ENCODE measurements around the gene GCN1.
A peak's percentile ranks its signal among the peaks of the same experiment; 100 is the strongest.
"Not testable (repeated sequence)": the region's sequence is repeated elsewhere in the genome, so short reads cannot be mapped to it uniquely, and the experiment has no call there.

The GCN1 gene

DNA sequence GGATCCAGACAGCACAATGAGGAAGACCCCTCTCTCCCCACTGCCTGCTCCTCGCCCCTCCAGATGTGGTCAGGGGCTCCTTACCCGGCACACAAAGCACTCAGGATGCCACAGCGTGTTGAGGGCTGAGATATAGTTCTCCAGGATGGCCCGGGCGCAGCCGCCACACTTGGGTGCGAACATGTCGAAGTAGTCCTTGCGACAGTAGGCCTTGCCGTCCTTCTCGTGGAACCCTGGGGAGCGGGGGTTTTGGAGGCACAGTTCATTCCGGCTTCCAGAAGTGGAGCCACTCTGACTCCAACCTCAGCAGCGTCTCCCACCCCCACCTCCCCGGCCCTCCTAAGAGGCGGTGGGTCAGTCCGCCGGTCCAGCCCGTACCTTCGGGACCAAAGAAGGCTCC is 19.2 kb upstream of the GCN1 start:
- DNase-seq (ENCODE audit: low read depth, low spot score) = no peak

DNA sequence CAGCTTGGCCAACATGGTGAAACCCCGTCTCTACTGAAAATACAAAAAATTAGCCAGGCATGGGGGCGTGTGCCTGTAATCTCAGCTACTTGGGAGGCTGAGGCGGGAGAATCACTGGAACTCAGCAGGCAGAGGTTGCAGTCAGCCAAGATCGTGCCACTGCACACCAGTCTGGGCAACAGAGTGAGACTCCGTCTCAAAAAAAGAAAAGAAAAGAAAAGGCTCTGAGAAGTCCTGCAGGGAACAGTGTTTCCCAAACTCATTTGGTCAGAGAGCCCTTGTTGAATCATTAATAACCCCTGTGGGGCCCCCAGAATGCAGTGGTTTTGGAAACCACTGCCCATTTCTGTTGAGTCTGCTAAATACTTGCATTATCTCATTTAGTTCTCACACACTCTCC is 18.7 kb upstream of the GCN1 start:
- not testable (repeated sequence) for DNase-seq (ENCODE audit: low read depth, low spot score)

DNA sequence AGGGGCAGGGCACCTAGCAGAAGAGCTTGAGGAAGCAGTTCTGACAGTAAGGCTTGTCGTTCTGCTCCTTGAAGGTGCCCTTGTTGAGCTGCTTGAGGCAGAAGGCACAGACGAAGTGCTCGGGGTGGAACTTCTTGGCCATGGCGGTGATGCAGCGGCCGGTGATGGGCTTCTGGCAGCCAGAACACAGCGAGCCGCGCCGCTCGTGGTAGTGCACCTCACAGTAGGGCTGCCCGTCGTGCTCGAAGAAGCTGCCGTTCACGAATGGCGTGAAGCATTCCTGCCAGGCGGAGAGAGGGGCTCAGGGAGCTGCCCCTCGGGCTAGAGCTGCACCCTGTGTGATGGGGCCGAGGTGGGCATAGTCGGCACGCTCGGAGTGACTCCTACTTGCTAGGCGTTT is 17.8 kb upstream of the GCN1 start:
- no peak for DNase-seq (ENCODE audit: low read depth, low spot score)

DNA sequence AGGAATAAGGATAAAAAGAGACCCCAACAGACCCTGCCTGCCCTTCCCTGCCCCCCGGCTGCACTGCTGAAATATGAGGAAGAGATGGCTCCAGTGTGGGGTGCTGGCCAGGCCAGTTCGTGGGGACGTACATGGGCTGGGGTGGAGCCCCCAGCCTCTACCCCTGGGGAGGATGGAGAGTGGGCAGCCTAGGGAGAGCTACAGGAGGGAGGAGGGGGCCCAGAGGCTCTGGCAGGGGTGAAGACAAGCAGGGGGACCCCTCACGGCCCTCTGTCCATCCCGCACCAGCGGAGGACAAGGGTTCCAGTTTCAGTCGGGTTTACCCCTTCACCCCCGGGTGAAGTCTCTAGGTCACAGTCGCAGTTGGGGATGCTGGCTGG is 17.4 kb upstream of the GCN1 start:
- no peak for DNase-seq (ENCODE audit: low read depth, low spot score)

DNA sequence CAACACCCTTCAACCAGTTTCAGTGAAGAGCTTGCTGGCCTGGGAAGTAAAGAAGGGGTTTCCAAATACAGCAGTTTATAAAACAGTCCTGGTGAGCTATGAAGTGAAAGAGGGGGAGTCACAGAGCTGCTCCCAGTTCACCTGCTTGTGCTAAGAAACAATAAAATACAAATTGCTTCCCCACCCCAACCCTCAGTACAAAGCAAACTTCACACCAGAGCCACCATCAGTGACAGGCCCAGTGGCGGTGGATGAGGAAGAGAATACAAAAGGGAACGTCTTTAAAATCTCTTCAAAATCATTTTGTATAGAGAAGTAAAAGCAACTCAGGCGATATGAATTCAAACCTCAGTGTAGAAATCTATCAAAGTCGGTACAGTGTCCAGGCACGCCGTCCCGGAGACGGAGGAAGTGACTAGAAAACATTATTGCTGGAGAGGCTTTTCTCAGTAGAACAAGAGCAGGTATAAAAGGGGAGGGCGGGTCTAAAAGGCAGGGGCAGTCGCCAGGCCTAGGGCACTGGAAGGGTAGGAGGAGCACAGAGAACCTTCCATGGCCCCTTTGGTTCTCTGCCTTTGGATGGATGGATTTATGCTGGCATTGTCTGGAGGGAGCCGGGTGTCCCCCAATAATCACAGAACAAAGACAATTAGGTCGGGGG is 16.9 kb upstream of the GCN1 start:
- DNase-seq (ENCODE audit: low read depth, low spot score) = no peak

DNA sequence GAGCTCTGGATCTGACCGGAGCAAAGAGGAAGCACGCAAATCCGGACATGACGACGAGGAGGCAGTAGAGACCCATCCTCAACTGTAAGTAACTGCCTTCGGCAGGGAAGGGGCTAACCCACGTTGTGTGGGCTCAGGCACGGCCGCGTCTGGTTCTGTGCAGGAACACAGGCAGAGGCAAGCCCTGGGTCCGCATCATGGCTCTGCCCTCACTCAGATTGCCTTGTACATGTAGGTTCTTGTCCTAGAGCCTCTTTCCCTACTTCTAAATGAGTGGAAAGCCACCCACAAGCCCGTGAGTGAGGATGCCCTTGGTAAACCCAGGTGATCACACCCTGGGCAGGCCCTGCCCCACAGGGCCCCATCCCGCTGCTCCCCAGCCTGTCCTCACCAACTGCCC is 15.3 kb upstream of the GCN1 start:
- DNase-seq (ENCODE audit: low read depth, low spot score) = no peak

DNA sequence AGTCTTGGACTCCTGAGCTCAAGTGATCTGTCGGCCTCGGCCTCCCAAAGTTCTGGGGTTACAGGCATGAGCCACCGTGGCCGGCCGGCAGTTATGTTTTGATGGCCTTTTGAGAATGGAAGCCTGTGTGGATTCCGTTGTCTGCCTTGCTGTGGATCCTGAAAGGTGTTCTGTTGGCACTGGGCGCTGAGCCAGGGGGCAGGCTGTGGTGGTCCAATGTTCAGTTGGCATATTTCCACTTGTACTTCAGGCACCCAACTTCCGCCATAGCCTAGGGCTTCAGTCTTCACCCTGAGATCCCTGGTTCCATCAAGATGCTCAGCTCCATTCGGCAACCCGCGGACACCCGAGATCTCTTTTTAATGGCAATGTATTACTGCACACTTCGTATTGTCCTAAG is 12.7 kb upstream of the GCN1 start:
- DNase-seq (ENCODE audit: low read depth, low spot score) = no peak

DNA sequence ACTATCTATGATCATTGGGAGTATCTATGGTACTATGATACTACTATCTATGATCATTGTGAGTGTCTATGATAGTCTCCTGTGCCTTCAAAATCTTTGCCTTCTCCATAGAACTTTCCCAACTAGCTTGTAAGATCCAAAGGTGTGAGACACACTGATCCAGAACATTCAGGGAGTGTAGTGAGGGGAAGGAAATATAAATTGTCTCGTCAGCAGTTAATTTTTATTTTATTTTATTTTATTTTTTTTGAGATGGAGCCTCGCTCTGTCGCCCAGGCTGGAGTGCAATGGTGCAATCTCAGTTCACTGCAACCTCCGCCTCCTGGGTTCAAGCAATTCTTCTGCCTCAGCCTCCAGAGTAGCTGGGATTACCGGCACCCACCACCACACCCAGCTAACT is 12.3 kb upstream of the GCN1 start:
- DNase-seq (ENCODE audit: low read depth, low spot score) = not testable (repeated sequence)

DNA sequence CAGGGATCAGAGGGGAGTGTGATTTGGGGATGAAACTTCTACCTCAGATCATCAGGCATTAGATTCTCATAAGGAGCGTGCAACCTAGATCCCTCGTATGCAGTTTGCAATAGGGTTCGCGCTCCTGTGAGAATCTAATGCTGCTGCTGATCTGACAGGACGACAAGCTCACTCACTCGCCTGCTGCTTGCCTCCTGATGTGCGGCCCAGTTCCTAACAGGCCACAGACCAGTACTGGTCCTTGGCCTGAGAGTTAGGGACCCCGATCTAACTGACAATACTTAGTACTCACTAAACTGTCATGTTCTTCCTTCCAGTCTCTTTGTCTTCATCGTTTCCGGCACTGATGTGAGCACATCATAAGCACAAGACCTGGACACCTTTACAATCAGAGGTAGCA is 11.7 kb upstream of the GCN1 start:
- DNase-seq (ENCODE audit: low read depth, low spot score) = no peak

DNA sequence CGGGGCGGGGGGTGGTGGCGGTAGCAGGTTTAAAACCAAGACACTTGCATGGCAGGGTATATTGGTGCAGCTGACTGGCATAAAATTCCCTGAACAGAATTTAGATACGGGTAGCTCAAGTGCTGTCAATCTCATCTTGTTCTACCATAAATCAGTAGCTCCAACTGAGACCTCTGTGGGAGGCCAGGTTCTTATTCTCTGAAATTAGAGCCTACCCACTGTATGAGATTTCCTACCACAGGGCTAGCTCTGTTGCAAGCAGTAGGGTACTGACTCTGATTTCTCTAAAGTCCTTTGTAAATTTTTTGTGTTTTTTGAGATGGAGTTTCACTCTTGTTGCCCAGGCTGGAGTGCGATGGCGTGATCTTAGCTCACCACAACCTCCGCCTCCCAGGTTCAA is 9.7 kb upstream of the GCN1 start:
- no peak for DNase-seq (ENCODE audit: low read depth, low spot score)

DNA sequence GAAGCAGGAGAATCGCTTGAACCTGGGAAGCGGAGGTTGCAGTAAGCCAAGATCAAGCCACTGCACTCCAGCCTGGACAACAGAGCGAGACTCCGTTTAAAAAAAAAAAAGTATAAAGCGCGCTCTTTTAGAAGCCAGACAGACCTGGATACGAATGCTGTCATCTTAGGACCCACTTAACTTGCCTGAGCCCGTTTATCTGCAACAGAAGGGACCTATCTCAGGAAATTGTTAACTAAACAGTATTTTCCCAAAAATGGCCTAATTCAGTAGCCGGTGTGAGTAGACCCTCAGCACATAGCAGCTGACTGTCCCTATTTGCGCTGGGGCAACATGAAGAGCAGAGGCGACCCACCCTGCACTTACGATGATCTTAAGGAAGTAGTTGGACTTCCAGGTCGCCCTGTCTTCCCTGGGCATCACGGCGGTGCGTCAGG is 5.9 kb upstream of the GCN1 start:
- DNase-seq (ENCODE audit: low read depth, low spot score) = no peak

DNA sequence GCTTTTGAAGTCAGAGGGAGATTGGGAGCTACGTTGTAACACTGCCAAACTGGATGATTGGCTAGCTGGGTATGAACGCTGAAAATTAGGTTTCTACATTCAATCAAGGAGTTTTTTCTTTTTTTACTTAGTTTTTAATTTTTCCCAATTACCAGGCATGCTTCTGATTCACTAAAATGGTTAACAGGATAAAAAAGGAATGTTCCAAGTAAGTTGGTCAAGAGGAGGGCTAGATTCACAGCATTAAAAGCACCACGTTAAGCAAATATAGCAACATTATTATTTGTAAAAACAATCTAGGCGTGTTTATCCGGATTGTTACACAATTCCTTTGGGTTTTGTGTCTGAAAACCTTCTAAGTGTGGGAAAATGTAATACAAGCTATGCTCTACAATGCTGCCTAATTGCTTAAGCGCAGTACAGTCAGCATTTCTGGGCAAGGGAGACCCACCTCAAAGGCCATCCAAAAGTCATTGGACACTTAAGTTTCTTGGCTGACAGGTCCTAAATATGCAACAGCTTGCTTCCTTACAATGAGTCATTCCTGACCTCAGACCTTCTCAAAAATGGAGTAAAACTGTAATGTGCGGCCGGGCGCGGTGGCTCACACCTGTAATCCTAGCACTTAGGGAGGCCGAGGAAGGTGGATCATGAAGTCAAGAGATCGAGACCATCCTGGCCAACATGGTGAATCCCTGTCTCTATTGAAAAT is 5.2 kb upstream of the GCN1 start:
- DNase-seq (ENCODE audit: low read depth, low spot score) = peak; percentile 66

DNA sequence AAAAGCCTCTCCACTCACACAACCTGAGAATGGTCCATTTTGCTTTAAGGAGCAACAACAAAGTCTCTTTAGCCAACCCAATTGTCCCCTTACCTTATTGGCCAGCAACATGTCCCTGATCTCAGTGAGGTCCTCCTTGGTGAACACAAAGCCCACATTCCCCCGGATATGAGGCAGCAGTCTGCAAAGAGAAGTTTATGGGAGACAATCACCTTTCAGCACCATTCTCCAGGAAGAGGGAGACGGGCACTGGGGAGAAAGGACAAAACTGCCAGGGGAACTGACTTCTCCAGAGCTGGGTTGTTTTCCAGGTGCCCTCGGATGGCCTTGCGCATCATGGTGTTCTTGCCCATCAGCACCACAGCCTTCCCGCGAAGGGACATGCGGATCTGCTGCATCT is 4.5 kb upstream of the GCN1 start:
- DNase-seq (ENCODE audit: low read depth, low spot score) = no peak

DNA sequence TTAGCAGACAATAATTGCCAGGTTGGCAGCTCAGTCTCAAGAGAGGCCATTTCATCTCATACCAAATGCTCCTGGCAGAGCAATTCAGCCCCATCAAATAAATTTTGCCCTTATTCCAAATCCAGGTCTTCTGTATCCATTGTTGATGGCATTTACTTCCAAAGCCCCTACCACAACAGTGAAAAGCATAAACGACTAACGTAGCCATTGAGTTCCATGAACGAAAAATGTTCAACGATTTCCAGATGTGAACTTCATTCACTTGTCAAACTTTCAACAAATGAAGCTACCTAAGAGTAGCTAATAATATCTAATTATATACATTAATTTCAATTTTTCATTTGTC is 3.0 kb upstream of the GCN1 start:
- no peak for DNase-seq (ENCODE audit: low read depth, low spot score)

DNA sequence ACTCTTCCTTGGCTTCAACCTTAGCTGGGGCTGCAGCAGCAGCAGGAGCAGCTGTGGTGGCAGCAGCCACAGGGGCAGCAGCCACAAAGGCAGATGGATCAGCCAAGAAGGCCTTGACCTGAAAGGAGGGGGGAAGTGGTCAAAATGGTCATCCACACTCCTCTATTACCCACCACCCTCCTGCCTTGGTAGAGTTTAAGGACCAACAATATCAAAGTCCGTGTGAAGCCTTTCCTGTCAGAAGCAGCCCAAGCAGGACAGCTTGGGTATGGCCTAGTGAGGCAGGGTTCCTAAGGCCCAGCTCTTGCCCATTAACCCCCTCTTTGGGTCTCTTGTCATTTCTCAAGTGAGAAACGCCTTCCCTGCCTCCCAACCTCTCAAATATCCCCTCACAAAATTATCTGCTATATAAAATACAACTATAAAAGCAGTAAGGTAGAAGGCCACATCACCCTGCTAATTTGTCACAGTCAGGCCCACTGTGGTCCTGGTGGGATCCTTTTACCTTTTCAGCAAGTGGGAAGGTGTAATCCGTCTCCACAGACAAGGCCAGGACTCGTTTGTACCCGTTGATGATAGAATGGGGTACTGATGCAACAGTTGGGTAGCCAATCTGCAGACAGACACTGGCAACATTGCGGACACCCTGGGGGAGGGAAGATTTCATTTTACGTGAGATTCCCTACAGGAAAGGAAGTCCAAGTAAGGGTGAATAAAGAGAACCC is 2.5 kb upstream of the GCN1 start:
- not testable (repeated sequence) for DNase-seq (ENCODE audit: low read depth, low spot score)

DNA sequence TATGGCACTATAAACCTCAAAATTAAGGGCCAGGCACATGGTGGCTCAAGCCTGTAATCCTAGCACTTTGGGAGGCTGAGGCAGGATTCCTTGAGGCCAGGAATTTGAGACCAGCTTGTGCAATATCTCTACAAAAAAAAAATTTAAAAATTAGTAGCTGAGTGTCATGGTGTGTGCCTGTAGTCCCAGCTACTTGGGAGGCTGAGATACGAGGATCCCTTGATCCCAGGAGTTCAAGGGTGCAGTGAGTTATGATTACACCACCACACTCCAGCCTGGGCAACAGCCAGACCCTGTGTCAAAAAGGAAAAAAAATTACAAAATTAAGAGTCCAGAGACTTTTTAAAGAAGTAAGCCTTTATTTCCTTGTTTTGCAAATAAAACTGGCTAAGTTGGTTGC is 1.8 kb upstream of the GCN1 start:
- DNase-seq (ENCODE audit: low read depth, low spot score) = no peak

DNA sequence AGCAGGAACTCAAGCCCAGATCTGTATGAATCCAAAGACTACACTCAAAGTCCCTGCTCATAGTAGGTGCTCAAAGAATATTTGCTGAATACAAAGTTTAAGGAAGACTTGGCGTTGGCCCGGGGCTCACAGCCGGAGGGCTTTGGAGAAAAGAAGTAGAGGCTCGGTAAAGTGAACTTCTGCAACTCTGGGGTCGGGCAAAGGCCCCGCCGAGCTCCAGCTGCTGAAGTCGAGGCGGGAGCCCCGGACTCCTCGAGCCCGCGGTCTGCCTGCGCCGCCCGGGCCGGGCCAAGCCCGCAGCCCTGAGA is 335 bp downstream of the GCN1 start:
- no peak for DNase-seq (ENCODE audit: low read depth, low spot score)

DNA sequence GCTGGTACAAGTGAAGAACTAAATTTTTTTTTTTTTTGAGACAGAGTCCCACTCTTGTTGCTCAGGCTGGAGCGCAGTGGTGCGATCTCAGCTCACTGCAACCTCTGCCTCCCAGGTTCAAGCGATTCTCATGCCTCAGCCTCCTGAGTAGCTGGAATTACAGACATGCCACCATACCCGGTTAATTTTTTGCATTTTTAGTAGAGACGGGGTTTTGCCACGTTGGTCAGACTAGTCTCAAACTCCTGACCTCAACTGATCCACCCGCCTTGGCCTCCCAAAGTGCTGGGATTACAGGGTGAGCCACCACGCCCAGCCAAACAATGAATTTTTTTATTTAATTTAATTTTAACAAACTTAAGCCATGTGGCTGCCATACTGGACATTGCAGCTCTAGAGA is 1.2 kb downstream of the GCN1 start:
- DNase-seq (ENCODE audit: low read depth, low spot score) = not testable (repeated sequence)

DNA sequence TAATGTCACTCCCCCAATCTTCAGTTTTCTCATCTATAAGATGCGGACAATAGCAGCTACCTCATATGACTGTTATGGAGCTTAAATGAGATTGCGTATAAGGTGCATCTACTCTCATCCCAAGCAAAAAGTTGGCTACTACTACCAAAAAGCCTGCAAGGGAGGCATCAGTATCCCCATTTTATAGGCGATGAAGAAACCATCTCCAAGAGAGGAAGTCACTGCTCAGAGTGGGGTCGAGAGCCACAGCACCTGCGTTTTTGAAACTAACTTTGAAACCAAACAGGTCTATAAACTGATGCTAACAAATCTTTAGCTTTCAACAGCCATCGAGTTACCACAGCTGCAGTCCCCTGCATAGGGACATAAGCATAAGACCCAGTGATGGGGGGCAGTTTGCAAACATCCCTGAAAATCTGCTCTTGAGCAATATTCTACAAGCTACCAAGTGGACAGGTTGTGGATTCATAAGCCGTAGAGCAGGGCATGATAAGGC is 3.5 kb downstream of the GCN1 start:
- no peak for DNase-seq (ENCODE audit: low read depth, low spot score)

DNA sequence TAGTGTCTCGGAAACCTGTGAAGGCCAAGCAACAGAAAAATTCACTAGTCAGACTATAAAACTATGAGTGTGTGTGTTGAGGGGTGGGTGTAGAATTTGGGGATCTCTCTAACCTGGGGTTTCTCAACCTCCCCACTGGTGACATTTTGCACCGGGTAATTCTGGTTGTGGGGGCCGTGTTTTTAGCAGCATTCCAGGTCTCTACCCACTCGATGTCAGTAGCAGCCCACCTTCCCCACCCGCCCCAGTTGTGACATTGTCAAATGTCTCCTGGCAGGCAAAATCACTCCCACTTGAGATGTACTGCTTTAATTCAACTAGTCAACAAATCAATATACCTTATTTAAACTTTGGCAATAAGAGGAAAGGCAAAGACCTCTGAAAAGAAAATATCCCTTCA is 4.1 kb downstream of the GCN1 start:
- no peak for DNase-seq (ENCODE audit: low read depth, low spot score)

DNA sequence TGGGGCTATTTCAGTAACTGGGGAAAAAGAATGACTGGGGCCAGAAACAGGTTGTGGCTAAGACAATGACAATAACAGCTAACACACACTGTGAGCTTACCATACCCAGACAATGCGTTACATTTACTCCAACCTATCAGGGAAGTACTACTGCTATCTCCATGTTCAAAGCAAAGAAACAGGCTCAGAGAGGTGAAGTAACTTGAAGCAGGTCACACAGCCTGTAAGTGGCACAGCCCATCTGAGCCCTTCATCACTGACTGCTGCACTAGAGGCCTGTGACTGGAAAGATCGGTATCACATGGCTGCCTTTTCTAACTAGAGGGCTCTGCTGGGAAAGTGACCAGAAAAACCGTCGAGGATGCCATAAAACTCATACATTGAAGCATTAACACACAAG is 7.9 kb downstream of the GCN1 start:
- DNase-seq (ENCODE audit: low read depth, low spot score) = no peak

DNA sequence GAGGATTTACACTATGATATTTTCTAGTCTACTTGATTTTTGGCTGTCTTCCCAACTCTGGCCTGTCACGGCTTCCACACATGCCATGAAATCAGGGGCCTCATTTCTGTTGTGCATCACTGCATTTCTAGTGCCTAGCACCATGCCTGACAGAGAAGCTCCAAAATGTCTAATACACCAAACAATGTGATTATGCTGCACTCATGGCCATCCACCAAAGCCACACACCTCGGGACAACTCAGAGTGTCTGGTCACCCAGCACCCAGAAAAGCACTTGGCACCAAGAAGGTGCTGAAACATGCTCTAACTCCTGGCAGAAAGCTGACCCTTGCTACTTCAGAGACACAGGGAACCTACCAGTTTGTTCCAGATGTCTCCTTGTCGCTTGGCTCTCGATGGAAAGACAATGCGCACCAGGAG is 11.3 kb downstream of the GCN1 start:
- DNase-seq (ENCODE audit: low read depth, low spot score) = peak; percentile 66

DNA sequence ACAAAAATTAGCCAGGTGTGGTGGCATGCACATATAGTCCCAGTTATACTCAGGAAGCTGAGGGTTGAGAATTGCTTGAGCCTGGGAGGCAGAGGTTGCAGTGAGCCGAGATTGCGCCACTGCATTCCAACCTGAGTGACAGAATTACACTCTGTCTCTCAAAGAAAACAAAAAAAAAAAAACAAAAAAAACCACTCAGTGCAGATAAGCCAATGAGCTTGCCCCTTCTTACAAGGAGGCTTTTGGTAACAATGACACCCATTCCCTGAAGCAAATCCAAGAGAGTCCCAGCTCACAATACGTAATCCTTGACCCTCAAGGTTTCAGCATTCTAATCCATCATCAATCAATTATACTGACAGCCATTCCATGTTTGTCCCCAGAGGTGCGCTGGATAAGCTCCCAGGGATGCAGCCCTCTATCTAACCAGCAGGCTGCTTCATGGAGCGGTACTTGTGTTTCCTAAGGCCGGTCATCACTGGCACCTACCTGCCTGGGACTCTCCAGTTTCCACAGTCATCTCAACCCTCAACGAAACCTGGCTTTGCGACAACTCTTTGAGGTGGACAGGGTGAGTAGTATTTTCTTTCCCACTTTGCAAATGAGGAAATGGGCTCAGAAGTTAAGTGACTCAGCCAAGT is 12.4 kb downstream of the GCN1 start:
- peak; percentile 84 for DNase-seq (ENCODE audit: low read depth, low spot score)
